HEK293T (cell line): ENCODE measurements around the gene PAPPA2.

Experiments
- FOXA1 ChIP-seq: fragments of 450-650 bp; IDR thresholded peaks from 2 replicates; pipeline ENCODE4 v1.6.1; 2016; ENCODE audit warnings: mild to moderate bottlenecking
- SP1 ChIP-seq: fragments of 450-650 bp; IDR thresholded peaks from 2 replicates; pipeline ENCODE4 v1.6.1; 2017

GRCh38 chr1:176795929-176796328 lies 333.0 kb downstream of the PAPPA2 start:
- TF ChIP-seq FOXA1 (no peak), SP1 (no peak)
